HuH-7.5 (cell line): ENCODE measurements around the gene GRK5.

Experiments
- DNase-seq: peaks from one replicate; pipeline ENCODE4 v3.0.0; 2011; ENCODE audit warnings: low spot score

The GRK5 gene

GRCh38 chr10:119405520-119405807 is 198.1 kb downstream of the GRK5 start:
- no peak for DNase-seq

GRCh38 chr10:119406137-119406536 is 198.8 kb downstream of the GRK5 start:
- DNase-seq = no peak

GRCh38 chr10:119406601-119407253 is 199.4 kb downstream of the GRK5 start:
- DNase-seq = no peak

- DNase-seq = no peak
Observed at GRCh38 chr10:119407254-119407777, 199.9 kb downstream of the GRK5 start.

- DNase-seq = no peak
Observed at GRCh38 chr10:119408072-119408471, 200.7 kb downstream of the GRK5 start.

GRCh38 chr10:119408969-119409371 is 201.6 kb downstream of the GRK5 start:
- DNase-seq = no peak

GRCh38 chr10:119409385-119409784 is 202.0 kb downstream of the GRK5 start:
- no peak for DNase-seq

- peak; percentile 75 for DNase-seq
Observed at GRCh38 chr10:119409906-119410305, 202.5 kb downstream of the GRK5 start.

GRCh38 chr10:119410361-119411116 is 203.2 kb downstream of the GRK5 start:
- DNase-seq = peak; percentile 45

- DNase-seq = no peak
Observed at GRCh38 chr10:119412244-119413092, 205.1 kb downstream of the GRK5 start.

- no peak for DNase-seq
Observed at GRCh38 chr10:119413093-119413453, 205.7 kb downstream of the GRK5 start.

GRCh38 chr10:119413471-119414080 is 206.2 kb downstream of the GRK5 start:
- no peak for DNase-seq

- DNase-seq = no peak
Observed at GRCh38 chr10:119414081-119414611, 206.8 kb downstream of the GRK5 start.

- DNase-seq = no peak
Observed at GRCh38 chr10:119415121-119415520, 207.8 kb downstream of the GRK5 start.

- DNase-seq = no peak
Observed at GRCh38 chr10:119415536-119416503, 208.4 kb downstream of the GRK5 start.

GRCh38 chr10:119416855-119417254 is 209.5 kb downstream of the GRK5 start:
- DNase-seq = peak; percentile 92

- DNase-seq = no peak
Observed at GRCh38 chr10:119417852-119418251, 210.5 kb downstream of the GRK5 start.

GRCh38 chr10:119418362-119418761 is 211.0 kb downstream of the GRK5 start:
- DNase-seq = no peak

GRCh38 chr10:119419931-119420330 is 212.6 kb downstream of the GRK5 start:
- DNase-seq = no peak

GRCh38 chr10:119420950-119421875 is 213.8 kb downstream of the GRK5 start:
- DNase-seq = no peak
